Dermis blood vessel endothelial cell (primary cell): Measurements from ENCODE around the gene LRMDA. TPM values are rescaled to one million over a fixed set of nuclear protein-coding genes. Genes with fewer than 3 reads are reported as not detected.

Experiments used
- DNase-seq: peaks from one replicate; pipeline ENCODE4 v3.0.0; 2010
- total RNA-seq: library from RNA; depleted of rRNA; stranded (reverse); fragments of >200 nt; gene quantifications from 2 replicates; pipeline ENCODE4 v1.2.3, GENCODE V29; 2014

Gene LRMDA
- total RNA-seq, 1 donor from 2014 or later, result 27.4 TPM

DNA sequence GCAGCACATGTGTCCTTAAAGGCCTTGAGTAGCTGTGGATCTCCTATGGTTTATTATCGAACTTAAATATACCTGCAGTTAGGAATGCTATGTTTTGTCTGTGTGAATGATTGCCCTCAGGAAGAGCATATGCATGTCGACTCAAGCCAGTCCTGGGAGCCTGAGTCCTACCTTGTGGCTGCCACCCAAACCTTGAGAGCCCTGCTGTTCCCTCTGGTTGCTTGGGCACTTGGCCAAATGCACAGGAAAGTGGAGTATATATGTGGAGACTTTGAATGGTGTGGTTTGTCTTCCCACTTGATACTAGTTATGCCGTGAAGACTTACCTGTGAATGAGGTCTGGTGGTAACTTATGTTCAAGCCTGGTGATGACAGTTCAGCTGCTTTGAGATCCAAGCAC, 409.8 kb downstream of the LRMDA start:
- DNase-seq, result no peak

GRCh38 chr10:75845176-75845947, 413.9 kb downstream of the LRMDA start:
- DNase-seq, result no peak

DNA sequence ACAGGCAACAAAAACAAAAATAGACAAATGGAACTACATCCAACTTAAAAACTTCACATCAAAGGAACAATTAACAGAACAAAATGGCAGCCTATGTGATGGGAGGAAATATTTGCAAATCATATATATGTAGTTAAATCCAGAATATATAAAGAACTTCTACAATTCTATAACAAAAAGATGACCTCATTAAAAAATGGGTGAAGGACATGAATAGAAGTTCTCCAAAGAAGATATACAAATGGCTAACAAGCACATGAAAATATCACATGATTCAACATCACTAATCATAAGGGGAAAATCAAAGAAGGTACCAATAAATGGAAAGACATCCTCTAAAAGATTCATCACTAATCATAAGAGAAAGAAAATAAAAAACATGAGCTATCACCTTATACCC, 416.1 kb downstream of the LRMDA start:
- DNase-seq, result no peak

GRCh38 chr10:75851580-75852345, 420.3 kb downstream of the LRMDA start:
- DNase-seq, result no peak

DNA sequence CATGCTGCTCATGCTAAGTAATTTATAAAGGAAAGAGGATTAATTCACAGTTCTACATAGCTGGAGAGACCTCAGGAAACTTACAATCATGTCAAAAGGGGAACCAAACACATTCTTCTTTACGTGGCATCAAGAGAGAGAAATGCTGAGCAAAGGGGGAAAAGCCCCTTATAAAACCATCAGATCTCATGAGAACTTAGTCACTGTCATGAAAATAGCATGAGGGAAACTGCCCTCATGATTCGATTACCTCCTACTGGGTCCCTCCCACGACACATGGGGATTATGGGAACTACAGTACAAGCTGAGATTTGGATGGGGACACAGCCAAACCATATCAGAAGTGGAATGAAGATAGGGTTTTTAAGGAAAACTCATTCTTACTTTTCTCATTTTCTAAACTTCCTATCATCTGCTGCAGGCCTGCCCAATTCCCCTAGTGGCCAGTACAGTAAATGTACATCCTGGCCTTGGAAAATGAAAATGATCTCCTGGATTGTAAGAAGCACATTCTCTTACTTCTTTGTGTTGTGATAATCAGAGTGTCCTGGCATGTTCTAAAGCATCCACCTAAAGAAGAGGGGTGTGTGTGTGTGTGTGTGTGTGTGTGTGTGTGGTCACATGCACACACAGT, 421.5 kb downstream of the LRMDA start:
- DNase-seq, result no peak

DNA sequence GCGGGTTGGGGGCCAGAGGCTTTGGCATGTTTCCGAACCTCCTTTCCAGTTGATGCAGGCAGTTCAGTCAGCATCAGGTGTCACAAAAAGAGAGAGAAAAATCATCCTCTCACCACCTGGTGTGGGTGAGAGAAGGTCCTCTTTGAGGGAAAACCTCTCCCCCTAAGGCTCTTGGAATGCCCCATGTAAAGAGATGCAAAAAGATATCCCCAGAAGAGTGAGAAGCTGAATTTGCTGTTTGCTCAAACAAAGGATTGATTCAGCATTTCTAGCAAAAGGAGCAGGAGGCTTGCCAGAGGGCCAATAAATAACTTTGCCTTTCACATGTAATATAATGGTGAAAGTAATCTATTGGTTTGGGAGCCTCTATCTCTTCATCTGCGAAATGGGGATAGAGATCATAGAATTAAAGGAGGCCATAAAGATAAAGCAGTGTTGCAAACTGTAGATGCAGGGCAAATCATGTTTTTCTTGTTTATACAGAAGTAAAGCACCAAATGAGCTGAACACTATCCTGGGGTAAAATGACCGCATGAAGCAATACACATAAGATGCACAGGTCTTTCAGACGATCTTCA, 425.9 kb downstream of the LRMDA start:
- DNase-seq, result no peak

DNA sequence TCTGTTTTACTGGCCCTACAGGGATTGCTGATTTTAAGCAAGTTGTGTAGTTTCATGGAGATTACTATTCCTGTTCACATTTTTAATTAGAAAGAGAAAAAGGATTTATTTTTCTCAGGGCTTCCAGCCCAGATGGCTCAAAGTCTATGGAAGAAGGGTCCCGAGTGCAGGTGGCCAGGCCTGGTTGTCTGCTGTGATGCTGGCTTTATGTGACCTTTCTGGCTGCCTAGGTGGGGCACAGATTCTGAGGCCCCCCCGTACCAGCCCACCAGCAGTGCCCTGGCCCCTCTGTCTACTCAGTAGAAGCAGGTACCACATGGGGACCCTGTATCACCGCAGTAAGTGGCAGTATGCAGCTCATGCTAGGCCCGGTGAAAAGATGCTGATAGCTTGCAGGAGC, 426.5 kb downstream of the LRMDA start:
- no peak for DNase-seq

DNA sequence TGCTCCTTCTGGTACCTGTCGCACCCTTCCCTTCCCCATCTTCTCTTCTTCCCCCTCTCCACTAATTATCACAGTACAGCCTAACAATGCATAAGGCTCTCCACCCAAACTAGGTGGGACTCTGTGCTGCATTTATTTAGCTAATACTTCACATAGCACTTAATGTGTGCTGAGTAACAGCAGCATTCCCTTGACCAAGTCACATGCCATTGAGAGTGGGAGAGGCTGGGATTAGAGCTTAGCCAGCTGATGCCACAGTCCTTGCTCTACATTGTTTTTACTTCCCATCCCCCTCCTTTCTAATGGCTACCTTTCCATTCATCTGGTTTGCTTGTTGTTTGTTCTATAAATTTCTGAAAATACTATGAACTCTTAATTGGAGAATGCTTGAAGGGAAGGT, 426.9 kb downstream of the LRMDA start:
- no peak for DNase-seq

- no peak for DNase-seq
These were observed 427.7 kb downstream of the LRMDA start for GRCh38 chr10:75859141-75859540.

DNA sequence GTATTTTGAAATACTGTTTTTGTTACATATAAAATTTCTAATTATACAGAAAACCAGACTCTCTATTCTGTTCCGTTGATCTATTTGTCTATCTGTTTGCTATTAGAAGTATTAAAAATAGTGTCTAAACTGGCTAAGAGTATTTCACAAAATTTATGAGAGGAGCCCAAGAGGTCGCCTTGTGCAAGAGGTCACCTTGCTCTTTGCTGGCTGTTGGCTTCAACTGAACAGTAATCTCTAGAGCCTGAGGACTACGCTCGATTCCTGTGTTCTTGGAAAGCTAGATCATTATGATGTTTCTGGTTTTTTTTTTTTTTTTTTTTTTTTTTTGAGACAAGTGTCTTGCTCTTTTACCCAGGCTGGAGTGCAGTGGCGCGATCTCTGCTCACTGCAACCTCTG, 428.6 kb downstream of the LRMDA start:
- DNase-seq, result no peak

GRCh38 chr10:75861582-75861981, 430.2 kb downstream of the LRMDA start:
- no peak for DNase-seq

- no peak for DNase-seq
These were observed 431.5 kb downstream of the LRMDA start for GRCh38 chr10:75862935-75863334.

DNA sequence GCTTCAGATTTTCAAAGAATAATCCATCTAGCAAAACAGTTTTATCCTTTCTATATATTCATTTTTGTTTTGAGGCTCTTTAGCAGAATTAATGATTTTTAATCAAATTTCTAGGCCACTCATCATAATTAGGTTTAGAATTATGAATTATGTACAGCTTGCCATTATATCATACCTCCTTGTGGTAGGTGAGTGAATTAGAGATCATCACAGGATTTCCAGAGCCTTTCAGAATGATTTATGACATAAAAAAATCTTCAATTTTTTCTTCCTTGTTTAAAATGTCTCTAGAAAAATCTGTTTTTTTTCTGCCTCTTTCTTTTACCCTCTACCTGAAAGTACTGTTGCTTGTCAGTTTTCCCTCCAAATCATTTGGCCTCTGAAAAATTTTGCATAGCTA, 433.3 kb downstream of the LRMDA start:
- no peak for DNase-seq

- DNase-seq, result no peak
These were observed 434.2 kb downstream of the LRMDA start for GRCh38 chr10:75865413-75866299.

DNA sequence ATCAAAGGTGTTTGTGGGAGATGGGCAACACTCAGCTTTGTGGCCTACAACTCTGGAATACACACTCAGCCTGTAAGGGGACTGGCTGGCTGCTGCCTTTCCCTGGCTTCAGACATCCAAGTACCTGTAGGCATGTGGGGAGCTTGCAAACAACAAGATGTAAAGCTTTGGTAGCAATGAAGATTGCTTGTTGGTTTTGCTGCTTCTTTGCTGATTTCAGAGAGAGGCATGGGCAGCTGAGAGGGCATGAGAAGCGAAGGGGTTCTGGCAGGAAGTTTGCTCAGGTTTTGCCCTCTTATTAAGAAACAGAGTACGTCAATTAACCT, 434.8 kb downstream of the LRMDA start:
- no peak for DNase-seq

DNA sequence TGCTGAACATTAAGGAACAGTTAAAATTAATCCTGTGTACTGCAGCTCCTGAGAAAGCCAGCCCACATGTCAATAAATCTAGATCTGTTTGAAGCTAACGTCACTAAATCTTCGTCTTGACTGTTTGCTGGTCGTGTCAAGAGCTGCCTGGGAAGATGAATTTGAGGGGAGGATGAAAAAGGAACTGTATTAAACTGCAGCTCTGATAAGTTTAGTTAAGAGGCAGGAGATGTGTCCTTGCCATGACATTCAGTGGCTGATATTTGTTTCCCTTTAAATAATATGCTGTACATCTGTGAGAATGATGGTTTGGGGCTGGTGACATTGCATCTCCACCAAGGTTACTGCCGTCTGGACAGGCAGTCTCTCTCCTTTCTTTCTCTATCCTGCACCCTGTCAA, 435.3 kb downstream of the LRMDA start:
- DNase-seq, result no peak

DNA sequence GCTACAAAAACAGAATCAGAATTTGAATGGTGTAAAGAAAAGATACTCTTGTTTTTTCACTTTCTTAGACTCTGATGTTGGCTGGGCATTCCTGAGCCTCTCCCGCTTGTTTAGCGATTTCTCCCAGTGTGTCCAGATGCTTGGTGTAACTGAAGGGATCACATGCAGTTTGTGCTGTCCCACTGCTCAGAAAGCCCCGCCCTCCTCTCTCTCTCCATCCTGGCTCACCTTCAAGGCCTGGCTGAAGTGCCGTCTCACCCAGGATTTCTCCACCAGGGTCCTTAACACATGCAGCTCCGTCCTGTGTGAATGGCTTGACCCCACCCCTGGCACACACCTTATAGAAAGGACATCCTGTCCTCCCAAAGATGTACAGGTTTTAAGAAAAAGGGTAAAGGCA, 437.1 kb downstream of the LRMDA start:
- no peak for DNase-seq

GRCh38 chr10:75870039-75870645, 438.7 kb downstream of the LRMDA start:
- no peak for DNase-seq

- no peak for DNase-seq
These were observed 444.3 kb downstream of the LRMDA start for GRCh38 chr10:75875740-75876139.

DNA sequence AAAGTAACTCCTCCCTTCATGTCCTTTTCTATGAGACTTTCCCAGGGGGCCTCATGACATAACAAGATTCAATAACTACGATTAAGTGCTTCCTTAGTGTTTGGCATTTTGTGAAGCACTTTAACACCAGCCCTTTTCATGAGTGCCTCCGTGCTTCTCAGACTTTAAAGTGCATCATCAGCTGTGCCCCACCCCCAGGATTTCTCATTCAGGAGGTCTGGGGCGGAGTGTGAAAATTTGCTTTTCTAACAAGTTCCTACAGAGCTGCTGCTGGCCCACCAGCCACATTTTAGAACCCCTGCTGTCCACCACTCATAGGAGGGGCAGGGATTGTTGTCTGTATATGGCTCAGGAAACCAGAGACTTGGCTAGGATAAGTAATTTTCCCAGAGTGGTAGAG, 445.3 kb downstream of the LRMDA start:
- no peak for DNase-seq

- no peak for DNase-seq
These were observed 446.5 kb downstream of the LRMDA start for GRCh38 chr10:75877877-75878276.

DNA sequence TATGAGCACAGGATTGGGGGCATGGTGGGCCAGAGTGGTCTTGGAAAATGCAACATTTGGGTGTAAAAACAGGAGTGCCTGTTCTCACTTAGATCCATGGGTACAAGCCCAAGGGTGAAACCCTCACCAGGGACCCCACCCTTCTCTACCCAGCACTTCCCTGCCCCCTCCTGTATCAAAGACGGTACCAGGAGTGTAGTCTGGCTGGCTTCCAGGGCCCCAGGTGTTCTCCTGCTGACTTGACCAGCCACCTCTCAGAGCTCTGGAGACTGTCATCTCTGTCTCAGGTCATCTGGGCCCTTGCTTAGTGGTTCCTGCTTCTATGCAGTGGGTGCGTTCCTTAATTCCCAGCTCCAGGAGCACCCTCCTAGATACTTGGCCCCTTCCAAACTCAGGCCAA, 447.2 kb downstream of the LRMDA start:
- DNase-seq, result no peak
